K562 (cell line): ENCODE data around the gene TGFBR3L. TPM values are rescaled to one million over a fixed set of nuclear protein-coding genes. Genes with fewer than 3 reads are reported as not detected.

ENCODE experiments used
- ATF1 ChIP-seq, 2 experiments: fragments of 450-650 bp in 1 of 2; IDR thresholded peaks; 2 replicates each; pipeline ENCODE4 v1.6.1; 2016; ENCODE audit warnings: missing compliant biosample characterization in 1 of 2, missing genetic modification characterization in 1 of 2
- BRD4 ChIP-seq: fragments of 200-600 bp; sonication (generic); IDR thresholded peaks from 2 replicates; pipeline ENCODE4 v1.6.1; 2017; ENCODE audit warnings: inconsistent platforms
- CCNT2 ChIP-seq: IDR thresholded peaks from 2 replicates; pipeline ENCODE4 v1.6.1; 2011; ENCODE audit warnings: borderline replicate concordance, low read depth, mild to moderate bottlenecking, moderate library complexity, mixed read lengths, low read length; ENCODE audit not compliant: insufficient read length; ENCODE audit errors: extremely low read depth
- FOXJ3 ChIP-seq: sonication (generic); formaldehyde crosslinking; IDR thresholded peaks from 2 replicates; pipeline ENCODE4 v1.4.0; 2020; ENCODE audit warnings: mild to moderate bottlenecking, missing genetic modification reagents
- KLF10 ChIP-seq: fragments of 250-450 bp; sonication (Bioruptor Pico); IDR thresholded peaks from 2 replicates; pipeline ENCODE4 v1.6.1; 2021; ENCODE audit warnings: matching md5 sums
- L3MBTL2 ChIP-seq: fragments of 450-650 bp; IDR thresholded peaks from 2 replicates; pipeline ENCODE4 v1.6.1; 2016; ENCODE audit warnings: mild to moderate bottlenecking, moderate library complexity
- PCBP1 ChIP-seq: fragments of 200-400 bp; formaldehyde crosslinking; IDR thresholded peaks from 2 replicates; pipeline ENCODE4 v1.6.1; 2018; ENCODE audit warnings: mild to moderate bottlenecking, low read depth, low read length; ENCODE audit not compliant: poor library complexity, severe bottlenecking
- SIN3A ChIP-seq, 2 experiments: fragments of 150-350 bp in 1 of 2; IDR thresholded peaks; 2 replicates each; pipeline ENCODE4 v1.6.1; 2011 to 2016; ENCODE audit warnings: borderline replicate concordance in 2 of 2, low read depth in 2 of 2, low read length in 2 of 2, mild to moderate bottlenecking in 2 of 2, moderate library complexity in 2 of 2; ENCODE audit not compliant: control insufficient read depth in 1 of 2
- ZNF217 ChIP-seq: sonication (generic); formaldehyde crosslinking; IDR thresholded peaks from 2 replicates; pipeline ENCODE4 v1.8.0; 2022; ENCODE audit warnings: mild to moderate bottlenecking, missing genetic modification reagents
- polyA plus RNA-seq, 8 experiments: library from polyadenylated mRNA; depleted of rRNA in 4 of 8; stranded (reverse) in 5 of 8; unstranded in 3 of 8; fragments of >200 nt; fragmentation: Nextera tagmentation in 2 of 8; fragmentation: Illumina TruSeq in 1 of 8; extraction: Ambion mirVana in 2 of 8; extraction: Trizol in 1 of 8; gene quantifications; 2 replicates each; pipeline versions ENCODE4 v1.2.1 to v1.2.3, GENCODE V29; 2011 to 2014; ENCODE audit warnings: inconsistent platforms in 1 of 8, missing spikeins in 1 of 8
- total RNA-seq, 7 experiments: library from RNA; depleted of rRNA in 6 of 7; stranded (reverse); fragments of >200 nt in 6 of 7; fragmentation: Illumina TruSeq in 2 of 7; extraction: Trizol in 2 of 7; gene quantifications; 2 replicates each; pipeline versions ENCODE4 v1.2.1 to v1.2.3, GENCODE V29; 2011 to 2021; ENCODE audit warnings: low replicate concordance in 1 of 7
- TF ChIP-seq, protein P1 (sequence below), 3 experiments: IDR thresholded peaks in 2 of 3; conservative IDR thresholded peaks in 1 of 3; 2 replicates each; pipeline ENCODE4 v1.5.1; 2011 to 2012; ENCODE audit warnings: low read length in 3 of 3, mild to moderate bottlenecking in 3 of 3, control low read depth in 2 of 3, improper control_type of control experiment in 1 of 3, inconsistent platforms in 1 of 3, low read depth in 1 of 3, mixed read lengths in 1 of 3, moderate library complexity in 1 of 3; ENCODE audit not compliant: insufficient read depth in 2 of 3
- TF ChIP-seq, protein P2 (sequence below): sonication (generic); formaldehyde crosslinking; IDR thresholded peaks from 2 replicates; pipeline ENCODE4 v1.8.1; 2023; ENCODE audit warnings: mild to moderate bottlenecking, missing genetic modification reagents
- TF ChIP-seq, protein P3 (sequence below), 2 experiments: fragments of 450-650 bp; conservative IDR thresholded peaks; 2 replicates each; pipeline ENCODE4 v1.6.1; 2017; ENCODE audit warnings: mild to moderate bottlenecking in 2 of 2, moderate library complexity in 2 of 2
- TF ChIP-seq, protein P4 (sequence below): fragments of 250-450 bp; sonication (Bioruptor Pico); IDR thresholded peaks from 2 replicates; pipeline ENCODE4 v1.4.0; 2020; ENCODE audit warnings: mild to moderate bottlenecking, moderate library complexity
- TF ChIP-seq, protein P5 (sequence below): fragments of 200-800 bp; sonication (Bioruptor generic); IDR thresholded peaks from 2 replicates; pipeline ENCODE4 v1.6.1; 2017; ENCODE audit warnings: missing genetic modification characterization, missing compliant biosample characterization

The TGFBR3L gene
- total and polyA plus RNA-seq, 9 of the 15 experiments (the other 6 are each of a cell fraction or from before 2014, with no cell fraction given): not detected

DNA sequence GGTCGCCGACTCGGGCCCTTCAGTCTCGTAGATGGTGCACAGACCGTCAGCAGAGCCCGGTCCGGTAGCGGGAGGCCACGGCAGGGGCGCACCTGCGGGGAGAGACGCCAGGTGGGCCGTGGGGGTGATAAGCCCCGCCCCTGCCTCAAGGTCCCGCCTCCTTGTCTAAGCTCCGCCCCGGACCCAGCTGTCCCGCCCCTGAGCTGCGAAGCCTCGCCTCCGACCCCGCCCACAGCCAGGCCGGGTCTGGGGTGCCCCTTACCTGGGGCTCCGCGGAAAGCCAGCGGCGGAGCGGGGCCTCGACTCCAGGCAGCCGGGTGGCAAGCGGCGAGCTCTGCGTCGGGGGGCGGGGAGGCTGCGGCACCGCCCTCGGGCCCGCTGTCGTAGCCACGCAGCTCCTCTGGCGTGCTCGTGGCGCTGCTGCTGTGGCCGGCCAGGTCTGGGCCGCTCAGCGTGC lies 45.1 kb upstream of the TGFBR3L start (continued):
- TF ChIP-seq SIN3A (IDR thresholded peaks at IDR 0.05; ENCODE audit: borderline replicate concordance in 2 of 2, control insufficient read depth in 1 of 2, low read depth in 2 of 2, low read length in 2 of 2) (peak in 1 of 2 experiments; percentile 22; a peak in 1 of 4 replicates), FOXJ3 (CRISPR knock-in tag) (no peak), CCNT2 (peak; percentile 35), PCBP1 (peak; percentile 25), KLF10 (CRISPR knock-in tag) (no peak), ATF1 (CRISPR knock-in tag; IDR thresholded peaks at IDR 0.05) (no peak), ATF1 (tag; IDR thresholded peaks at IDR 0.05) (peak; percentile 60), ZNF217 (CRISPR knock-in tag) (no peak), BRD4 (no peak), L3MBTL2 (peak; percentile 56; the same call in 1 of the 2 replicates)
- TF ChIP-seq, protein P1, sequence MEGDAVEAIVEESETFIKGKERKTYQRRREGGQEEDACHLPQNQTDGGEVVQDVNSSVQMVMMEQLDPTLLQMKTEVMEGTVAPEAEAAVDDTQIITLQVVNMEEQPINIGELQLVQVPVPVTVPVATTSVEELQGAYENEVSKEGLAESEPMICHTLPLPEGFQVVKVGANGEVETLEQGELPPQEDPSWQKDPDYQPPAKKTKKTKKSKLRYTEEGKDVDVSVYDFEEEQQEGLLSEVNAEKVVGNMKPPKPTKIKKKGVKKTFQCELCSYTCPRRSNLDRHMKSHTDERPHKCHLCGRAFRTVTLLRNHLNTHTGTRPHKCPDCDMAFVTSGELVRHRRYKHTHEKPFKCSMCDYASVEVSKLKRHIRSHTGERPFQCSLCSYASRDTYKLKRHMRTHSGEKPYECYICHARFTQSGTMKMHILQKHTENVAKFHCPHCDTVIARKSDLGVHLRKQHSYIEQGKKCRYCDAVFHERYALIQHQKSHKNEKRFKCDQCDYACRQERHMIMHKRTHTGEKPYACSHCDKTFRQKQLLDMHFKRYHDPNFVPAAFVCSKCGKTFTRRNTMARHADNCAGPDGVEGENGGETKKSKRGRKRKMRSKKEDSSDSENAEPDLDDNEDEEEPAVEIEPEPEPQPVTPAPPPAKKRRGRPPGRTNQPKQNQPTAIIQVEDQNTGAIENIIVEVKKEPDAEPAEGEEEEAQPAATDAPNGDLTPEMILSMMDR (IDR thresholded peaks at IDR 0.05 in 2 of 3, conservative IDR thresholded peaks at IDR 0.05 in 1 of 3; ENCODE audit: insufficient read depth in 2 of 3, low read depth in 1 of 3, low read length in 3 of 3): peak in 1 of 3 experiments; percentile 3; a peak in 1 of 6 replicates
- TF ChIP-seq, protein P2, sequence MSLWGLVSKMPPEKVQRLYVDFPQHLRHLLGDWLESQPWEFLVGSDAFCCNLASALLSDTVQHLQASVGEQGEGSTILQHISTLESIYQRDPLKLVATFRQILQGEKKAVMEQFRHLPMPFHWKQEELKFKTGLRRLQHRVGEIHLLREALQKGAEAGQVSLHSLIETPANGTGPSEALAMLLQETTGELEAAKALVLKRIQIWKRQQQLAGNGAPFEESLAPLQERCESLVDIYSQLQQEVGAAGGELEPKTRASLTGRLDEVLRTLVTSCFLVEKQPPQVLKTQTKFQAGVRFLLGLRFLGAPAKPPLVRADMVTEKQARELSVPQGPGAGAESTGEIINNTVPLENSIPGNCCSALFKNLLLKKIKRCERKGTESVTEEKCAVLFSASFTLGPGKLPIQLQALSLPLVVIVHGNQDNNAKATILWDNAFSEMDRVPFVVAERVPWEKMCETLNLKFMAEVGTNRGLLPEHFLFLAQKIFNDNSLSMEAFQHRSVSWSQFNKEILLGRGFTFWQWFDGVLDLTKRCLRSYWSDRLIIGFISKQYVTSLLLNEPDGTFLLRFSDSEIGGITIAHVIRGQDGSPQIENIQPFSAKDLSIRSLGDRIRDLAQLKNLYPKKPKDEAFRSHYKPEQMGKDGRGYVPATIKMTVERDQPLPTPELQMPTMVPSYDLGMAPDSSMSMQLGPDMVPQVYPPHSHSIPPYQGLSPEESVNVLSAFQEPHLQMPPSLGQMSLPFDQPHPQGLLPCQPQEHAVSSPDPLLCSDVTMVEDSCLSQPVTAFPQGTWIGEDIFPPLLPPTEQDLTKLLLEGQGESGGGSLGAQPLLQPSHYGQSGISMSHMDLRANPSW (CRISPR knock-in tag): 0 out of 2 replicates have a peak, but pooled peaks have one; percentile 84
- TF ChIP-seq, protein P3, sequence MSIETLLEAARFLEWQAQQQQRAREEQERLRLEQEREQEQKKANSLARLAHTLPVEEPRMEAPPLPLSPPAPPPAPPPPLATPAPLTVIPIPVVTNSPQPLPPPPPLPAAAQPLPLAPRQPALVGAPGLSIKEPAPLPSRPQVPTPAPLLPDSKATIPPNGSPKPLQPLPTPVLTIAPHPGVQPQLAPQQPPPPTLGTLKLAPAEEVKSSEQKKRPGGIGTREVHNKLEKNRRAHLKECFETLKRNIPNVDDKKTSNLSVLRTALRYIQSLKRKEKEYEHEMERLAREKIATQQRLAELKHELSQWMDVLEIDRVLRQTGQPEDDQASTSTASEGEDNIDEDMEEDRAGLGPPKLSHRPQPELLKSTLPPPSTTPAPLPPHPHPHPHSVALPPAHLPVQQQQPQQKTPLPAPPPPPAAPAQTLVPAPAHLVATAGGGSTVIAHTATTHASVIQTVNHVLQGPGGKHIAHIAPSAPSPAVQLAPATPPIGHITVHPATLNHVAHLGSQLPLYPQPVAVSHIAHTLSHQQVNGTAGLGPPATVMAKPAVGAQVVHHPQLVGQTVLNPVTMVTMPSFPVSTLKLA (conservative IDR thresholded peaks at IDR 0.05): peak; percentile 26 to 66; a peak in 2 of 4 replicates
- TF ChIP-seq, protein P4, sequence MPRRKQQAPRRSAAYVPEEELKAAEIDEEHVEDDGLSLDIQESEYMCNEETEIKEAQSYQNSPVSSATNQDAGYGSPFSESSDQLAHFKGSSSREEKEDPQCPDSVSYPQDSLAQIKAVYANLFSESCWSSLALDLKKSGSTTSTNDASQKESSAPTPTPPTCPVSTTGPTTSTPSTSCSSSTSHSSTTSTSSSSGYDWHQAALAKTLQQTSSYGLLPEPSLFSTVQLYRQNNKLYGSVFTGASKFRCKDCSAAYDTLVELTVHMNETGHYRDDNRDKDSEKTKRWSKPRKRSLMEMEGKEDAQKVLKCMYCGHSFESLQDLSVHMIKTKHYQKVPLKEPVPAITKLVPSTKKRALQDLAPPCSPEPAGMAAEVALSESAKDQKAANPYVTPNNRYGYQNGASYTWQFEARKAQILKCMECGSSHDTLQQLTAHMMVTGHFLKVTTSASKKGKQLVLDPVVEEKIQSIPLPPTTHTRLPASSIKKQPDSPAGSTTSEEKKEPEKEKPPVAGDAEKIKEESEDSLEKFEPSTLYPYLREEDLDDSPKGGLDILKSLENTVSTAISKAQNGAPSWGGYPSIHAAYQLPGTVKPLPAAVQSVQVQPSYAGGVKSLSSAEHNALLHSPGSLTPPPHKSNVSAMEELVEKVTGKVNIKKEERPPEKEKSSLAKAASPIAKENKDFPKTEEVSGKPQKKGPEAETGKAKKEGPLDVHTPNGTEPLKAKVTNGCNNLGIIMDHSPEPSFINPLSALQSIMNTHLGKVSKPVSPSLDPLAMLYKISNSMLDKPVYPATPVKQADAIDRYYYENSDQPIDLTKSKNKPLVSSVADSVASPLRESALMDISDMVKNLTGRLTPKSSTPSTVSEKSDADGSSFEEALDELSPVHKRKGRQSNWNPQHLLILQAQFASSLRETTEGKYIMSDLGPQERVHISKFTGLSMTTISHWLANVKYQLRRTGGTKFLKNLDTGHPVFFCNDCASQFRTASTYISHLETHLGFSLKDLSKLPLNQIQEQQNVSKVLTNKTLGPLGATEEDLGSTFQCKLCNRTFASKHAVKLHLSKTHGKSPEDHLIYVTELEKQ: no peak
- TF ChIP-seq, protein P5, sequence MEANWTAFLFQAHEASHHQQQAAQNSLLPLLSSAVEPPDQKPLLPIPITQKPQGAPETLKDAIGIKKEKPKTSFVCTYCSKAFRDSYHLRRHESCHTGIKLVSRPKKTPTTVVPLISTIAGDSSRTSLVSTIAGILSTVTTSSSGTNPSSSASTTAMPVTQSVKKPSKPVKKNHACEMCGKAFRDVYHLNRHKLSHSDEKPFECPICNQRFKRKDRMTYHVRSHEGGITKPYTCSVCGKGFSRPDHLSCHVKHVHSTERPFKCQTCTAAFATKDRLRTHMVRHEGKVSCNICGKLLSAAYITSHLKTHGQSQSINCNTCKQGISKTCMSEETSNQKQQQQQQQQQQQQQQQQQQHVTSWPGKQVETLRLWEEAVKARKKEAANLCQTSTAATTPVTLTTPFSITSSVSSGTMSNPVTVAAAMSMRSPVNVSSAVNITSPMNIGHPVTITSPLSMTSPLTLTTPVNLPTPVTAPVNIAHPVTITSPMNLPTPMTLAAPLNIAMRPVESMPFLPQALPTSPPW (CRISPR knock-in tag): peak; percentile 20
